DMS153 (cell line): ENCODE measurements around the gene FERMT1.
"Not testable (repeated sequence)": the region's sequence is repeated elsewhere in the genome, so short reads cannot be mapped to it uniquely, and the experiment has no call there.

Experiments used
- DNase-seq: peaks from one replicate; lab custom pipeline; 2025; lab: John Stamatoyannopoulos, UW

The FERMT1 gene

DNA sequence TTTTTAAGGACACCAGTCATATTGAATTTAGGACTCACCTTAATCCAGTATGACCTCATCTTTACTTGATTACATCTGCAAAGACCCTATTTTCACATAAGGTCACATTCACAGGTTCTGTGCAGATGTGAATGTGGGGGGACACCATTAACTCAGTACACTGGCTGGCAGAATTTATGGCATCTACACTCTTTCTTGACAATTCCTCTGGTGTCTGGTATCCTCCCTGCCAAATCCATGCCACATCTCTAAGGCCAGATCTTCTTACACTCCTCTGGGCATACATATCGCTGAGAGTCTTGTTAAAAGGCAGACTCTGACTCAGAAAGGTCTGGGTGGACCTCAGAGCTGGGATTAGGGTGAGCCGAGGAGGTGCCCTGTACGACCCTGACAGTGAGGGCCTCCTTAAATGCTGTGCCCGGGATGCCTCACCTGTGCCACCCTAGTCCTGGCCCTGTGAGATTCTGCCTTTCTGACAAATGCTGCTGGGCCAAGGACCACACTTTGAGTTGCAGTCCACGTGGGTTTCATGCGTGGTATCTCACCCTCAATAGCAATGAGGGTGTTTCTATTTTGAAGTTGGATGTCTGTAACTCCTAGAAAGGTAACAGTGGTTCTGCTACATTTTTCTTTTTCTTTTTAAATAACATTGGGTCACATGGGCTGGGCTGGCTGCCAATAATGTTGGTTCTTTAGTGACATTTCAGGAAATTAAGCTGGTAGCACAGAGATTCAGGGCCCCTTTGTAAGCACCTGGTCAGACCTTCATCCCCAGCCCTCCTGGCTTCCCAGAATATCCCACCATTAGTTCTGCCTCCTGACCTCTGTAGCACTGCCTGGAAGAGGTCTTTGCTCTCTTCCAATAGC, 51.8 kb downstream of the FERMT1 start:
- no peak for DNase-seq

DNA sequence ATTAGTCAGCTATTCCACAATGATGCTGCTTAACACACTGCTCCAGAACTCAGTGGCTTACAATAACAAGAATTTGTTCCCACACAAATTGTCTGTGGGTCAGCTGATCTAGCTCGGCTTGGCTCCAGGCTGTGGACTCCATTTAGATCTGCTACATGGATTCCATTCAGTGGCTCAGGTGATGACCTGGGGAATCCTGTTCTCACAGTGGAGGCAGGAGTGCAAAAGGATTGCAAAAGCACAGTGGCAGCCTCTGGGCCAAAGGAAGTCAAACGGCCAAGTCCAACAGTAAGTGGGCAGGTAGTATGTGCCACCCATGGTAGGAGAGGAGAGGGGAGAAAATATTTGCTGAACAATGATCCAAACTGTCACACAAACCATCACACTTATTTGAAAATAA, 53.2 kb downstream of the FERMT1 start:
- DNase-seq: no peak

DNA sequence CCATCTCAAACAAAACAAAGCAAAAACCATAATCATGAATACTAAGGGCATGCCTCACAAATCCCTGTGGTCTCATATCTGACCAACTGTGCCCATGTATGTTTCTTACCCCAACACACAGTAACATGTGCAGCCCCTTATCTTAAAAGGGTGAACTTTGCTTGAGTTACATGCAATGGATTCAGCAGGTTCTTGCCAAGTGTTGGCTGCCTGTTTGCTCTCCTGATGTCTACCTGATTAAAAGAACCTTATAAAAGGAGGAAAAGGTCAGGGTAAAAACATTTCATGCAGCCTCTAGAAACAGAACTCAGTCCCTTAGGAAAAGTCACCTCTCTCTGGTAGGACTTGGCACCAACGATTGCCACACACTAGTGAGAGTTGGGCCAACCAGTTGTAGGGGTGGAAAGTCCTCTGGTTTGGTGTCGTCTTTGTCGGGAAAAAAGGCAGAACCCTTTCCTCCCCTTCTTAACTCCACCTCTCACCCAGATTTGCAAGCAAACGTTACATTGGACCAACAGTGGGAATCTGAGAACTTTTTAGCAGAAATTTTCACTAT, 55.0 kb downstream of the FERMT1 start:
- DNase-seq: no peak

DNA sequence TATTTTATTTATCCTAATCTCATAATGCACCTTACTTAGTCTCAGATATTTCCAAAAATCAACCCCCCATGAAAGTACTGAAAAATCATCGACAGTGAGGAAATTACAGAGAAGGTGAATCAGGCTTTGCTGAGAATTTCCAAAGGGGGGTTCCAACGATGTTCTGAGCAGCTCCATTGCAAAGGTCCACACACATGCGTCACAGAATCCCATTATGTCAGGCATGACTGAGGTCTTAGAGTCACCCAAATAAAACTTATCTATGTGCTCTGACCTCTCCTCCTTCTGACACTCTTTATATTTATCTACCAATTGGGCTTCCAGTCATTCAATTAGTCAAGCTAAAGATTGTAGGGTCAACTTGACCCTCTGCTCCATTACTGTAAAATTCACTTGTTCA, 56.2 kb downstream of the FERMT1 start:
- no peak for DNase-seq

DNA sequence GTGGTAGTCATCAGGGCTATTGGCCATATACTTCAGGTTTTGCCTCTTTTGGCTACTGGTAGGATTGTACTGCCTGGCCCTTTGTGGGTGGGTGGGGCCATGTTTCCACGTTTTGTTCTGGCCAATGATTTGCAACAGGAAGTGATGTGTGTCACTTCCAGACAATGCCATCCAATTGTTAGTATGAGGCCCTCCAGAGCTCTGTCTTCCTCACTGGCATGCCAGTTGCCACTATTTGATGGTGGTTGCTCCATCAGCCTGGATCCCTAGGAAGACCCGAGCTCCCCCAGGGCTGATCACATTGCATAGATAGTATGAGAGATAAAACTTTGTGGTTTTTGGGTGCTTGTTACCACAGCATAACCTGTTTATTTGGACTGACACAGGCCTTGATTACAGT, 61.3 kb downstream of the FERMT1 start:
- no peak for DNase-seq

DNA sequence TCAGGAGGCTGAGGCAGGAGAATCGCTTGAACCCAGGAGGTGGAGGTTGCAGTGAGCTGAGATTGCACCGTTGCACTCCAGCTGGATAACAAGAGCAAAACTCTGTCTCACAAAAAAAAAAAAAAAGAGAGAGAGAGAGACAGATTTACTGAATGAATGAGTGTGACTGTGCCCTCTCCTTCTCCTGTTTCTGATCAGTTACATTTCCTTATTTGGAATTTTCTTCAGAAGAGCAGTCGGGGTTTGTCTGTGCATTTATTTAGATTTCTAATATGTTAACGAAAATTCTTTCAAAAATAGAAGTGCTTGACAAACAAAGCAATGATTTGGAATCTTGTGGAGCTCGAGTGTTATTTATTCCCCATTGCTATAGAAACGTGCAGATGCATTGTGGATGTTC, 62.6 kb downstream of the FERMT1 start:
- no peak for DNase-seq

DNA sequence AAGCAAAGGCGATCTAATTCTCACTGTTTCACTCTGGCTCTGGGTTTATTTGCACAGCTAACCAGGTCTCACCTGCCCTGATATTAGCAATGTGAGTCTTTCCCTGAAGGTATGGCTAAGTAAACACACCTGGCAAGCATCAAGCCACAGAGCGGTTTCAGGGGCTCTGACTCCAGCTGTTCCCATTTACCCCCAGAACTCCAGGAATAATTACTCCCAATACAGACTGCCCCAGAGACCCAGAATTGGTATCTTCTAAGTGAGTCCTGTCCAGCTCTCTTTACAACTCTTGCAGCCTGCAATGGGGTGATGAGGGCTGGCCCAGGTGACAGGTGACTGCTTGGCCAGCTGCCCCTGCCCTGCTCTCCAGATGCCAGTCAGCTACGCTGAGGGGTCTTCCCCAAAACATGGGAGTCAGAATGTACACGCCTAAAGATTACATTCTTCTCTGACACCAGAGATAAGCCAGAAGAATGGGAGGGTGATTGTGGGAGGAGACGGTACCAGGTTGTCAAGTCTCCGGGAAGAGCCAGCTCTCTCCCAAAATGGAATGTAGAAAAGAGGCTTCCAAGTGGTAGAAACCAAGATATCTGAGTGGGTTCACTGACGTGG, 64.0 kb downstream of the FERMT1 start:
- DNase-seq: peak; percentile 64

DNA sequence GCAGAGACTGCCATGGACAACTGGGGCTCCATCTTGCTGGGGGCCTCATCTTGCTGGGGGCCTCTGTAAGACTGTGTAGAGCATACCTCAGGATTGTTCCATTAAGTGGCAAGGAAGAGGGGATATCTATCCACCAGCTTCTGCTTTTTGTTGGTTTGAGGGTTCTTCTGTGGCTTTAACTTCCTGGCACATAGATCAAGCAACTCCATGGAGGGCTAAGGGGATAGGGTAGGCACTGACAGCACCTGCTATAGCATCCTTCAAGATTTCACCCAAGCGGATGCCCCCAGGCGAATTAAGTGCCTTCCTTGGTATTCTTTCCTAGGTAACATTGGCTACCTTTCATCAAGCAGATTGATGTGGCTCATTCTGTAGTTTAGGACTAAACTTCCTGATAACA, 65.1 kb downstream of the FERMT1 start:
- DNase-seq: no peak

DNA sequence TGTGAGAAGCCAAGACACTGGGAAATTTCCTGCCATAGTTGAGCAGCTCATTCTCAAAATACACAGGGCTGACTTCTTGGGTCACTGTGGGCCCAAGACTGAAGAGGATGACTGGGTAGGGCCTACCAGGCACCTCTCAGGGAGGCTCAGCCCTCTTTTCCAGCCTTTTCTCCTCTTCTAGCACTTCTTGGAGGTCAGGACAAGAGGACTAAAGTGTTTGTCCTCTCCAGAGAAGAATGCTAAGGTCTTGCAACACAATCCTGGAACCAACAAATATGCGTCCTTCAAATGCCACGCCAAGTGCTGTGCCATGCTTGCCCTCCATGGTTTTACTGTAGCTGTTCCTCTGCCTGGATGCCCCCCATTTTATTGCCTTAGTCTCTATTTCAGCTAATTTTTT, 65.7 kb downstream of the FERMT1 start:
- no peak for DNase-seq

DNA sequence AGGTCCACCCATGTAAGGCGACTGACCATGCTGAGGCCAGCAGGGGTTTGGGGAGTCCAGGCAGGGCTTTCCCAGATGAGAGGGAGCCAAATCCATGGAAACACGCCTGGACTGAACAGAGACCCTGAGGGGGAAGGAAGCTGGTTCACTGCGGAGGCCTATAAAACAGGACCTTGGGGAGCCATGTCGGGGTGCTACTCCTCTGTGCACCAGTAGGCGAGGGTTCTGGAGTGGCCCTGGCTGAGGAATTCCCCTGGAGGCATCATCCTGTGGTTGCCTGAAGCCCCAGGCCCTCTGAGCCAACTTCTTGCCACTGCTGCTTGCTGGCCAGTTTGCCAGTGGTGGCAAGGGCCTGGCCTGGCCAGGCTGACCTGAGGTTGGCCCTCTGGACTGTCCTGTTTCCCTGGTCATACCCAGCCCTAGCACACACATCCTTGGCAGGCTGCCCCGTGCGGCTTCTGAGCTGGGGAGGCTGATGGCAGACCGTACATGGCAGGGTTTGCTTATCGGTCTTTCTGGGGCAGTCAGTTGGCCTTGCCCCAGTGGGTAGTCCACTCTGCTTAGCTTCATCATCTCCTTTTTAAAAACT, 66.8 kb downstream of the FERMT1 start:
- DNase-seq: no peak

DNA sequence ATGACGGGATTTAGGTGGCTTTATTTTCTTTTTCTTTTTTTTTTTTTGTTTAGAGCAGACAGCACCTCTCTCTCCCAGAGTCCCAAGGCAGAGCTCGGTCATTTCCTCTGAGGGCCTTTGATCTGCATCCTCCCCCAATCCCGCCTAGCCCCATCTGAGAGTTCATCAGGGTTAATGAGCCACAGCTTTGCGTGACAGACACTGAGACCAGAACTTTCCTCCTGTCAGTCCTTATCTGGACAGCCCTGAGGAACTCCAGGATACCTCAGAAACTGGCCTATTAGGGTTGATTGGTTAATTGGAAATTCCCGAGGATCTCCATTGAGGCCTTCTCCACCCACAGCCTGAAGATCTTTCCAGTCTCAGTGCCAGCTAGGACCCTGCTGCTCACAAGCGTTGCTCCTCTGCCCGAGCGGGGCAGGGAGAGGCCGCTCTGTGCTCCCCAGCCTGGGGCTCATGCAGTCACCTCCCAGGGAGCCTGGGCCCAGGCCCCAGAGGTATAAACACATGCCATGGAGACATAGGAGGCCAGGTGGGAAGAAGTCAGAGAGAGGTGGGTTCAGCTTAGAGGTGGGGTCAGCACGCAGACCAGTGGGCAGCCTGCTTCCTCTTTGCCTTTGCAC, 67.6 kb downstream of the FERMT1 start:
- no peak for DNase-seq

DNA sequence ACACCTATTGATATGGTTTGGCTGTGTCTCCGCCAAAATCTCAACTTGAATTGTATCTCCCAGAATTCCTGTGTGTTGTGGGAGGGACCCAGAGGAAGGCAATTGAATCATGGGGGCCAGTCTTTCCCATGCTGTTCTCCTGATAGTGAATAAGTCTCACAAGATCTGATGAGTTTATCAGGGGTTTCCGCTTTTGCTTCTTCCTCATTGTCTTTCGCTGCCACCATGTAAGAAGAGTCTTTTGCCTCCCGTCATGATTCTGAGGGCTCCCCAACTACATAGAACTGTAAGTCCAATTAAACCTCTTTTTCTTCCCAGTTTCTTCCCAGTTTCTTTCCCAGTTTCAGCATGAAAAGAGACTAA, 68.2 kb downstream of the FERMT1 start:
- DNase-seq: not testable (repeated sequence)

DNA sequence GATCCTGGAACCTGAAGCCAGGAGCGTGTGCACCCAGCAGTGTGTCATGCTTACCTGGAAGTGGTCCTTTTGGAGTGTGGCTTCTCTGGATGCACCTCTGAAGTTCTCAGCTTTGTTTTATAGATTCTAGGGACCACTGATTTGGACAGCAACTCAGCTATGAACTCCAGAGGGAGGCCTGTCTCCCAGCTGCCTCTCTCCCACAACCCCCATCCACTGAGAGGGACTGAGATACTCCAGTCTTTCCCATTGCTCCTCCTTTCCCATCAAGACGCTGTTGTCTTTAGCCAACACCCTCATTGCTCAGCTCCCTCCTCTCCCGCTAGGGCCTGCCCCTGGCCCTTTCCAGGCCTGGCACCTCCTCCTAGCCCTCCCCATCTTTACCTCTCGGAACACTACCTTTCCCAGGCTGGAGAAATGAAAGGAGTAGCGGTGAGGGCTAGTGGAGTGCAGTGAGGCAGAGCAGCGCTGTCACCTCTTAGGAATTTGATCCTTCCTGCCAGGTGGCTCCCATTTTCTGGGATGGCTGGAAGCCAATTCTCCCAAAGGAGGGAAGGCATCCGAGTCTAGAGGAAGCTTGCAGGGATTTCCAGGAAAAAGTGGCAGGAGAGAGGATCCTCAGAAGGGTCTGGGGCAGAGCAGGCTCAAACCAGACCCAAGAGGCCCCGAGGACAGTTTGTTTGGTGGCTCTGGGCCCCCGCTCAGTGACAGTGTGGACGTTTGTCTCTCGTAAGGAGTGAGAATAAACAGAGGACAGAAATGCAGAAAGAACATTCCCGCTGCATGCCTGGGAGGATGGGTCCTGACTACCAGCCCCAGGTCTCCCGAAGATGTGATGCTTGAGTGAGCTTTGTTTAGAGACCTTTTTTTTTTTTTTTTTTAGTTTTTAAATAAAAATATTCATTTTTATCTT, 68.8 kb downstream of the FERMT1 start, which contains the start of gene LRRN4:
Gene LRRN4 (minus strand): TSS at position 285 of the 913 bp plus-strand sequence. CDS start 1,261 bp downstream, outside the sequence.
- peak; percentile 11 for DNase-seq

DNA sequence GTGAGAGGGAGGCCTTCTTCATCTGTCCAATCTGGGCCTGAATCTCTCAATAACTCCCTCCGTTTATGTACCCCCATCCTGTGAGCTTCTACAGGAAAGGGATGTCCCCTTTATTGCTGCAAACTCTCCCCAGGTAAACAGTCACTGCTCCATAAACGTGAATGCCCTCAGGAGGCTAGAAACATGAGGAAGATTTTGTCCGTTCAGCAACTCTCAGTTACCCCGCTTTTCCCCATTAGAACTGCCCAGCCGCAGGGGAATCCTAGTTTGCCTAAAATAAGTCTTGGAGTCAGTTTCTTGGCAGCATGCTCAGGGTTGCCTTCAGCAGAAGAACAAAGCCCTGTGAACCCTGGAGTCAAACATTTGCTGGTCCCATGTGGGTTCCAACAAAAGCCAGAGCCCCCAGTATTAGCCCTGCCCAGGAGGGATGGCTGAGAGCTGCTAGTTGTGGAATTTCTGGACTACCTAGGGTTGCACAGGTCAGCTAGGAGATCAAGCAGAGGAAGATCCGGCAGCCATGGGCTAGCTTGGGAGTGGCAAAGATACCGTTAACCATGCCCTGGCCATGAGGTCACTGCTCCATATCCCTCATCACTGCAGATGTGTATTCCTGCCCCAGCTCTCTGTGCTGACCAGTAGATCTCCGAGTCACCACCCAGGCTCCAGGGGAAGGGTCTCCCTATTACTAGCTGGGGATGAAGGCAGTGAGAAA, 69.6 kb downstream of the FERMT1 start:
- no peak for DNase-seq

DNA sequence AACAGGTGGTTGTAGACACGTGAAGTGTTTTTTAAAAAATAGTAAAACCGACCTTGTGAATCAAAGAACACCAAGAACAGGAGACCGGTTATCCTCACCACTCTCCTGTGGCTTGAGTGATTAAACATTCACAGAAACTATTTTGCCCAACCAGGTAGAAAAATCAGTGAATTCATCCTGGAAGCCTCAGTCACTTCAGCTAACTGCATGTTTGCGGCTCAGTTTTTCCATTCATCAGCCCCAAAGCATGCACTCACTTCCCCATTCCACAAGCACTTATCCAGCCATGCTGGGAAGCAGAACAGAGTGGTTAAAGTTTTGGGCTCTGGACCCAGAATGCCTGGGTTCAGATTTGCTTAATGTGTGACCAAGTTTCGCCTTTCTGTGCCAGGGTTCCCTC, 71.3 kb downstream of the FERMT1 start:
- no peak for DNase-seq

DNA sequence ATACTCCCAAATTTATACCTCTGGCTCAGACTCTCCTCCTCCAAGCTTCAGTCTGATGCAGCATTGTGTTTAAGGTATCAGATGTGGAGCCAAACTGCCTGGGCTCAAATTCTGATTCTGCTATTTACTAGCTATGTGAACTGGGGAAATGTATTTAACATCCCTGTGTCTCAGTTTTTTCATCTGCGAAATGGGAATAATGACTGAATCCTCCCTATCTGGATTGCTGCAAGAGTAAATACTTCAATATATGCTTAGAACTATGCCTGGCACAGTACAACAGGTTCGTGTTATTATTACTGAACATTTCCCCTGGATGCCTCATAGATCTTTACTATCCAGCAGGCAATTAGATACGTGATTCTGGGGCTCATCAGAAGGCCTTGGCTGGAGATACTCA, 74.4 kb downstream of the FERMT1 start:
- no peak for DNase-seq

DNA sequence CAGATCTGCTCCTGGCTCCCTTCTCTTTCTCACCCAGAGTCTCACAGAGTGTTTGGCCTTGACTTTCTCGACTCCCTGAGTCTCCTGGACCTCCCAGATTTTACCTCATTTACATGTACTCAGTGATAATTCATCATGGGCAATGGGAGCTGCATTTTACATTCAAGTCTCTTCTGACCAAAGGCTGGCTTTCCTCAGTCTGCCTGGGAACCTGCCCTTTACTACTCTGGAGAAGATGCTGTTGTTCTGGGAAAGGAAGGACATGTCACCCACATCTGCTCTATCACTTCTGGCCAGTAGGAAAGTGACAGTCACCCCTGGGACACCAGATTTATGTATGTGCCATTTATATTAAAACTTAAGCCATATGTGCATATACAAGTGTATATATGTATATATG, 76.4 kb downstream of the FERMT1 start:
- no peak for DNase-seq

DNA sequence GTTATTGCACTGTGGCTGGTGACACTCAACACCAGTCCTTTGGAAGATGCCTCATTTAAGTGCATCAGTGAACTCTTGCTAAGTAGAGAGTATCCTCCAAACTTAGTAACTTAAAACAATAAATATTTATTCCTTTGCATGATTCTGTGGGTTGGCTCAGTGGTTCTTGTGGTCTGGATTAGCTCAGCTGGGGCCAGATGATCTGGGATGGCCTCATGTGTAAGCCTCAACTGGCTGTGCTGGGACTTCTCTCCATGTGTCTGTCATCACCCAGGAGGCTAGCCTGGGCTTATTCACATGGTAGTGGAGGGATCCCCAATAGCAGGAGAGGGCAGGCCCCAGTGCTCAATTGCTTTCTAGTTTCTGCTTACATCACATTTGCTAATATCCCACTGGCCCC, 77.3 kb downstream of the FERMT1 start:
- no peak for DNase-seq

DNA sequence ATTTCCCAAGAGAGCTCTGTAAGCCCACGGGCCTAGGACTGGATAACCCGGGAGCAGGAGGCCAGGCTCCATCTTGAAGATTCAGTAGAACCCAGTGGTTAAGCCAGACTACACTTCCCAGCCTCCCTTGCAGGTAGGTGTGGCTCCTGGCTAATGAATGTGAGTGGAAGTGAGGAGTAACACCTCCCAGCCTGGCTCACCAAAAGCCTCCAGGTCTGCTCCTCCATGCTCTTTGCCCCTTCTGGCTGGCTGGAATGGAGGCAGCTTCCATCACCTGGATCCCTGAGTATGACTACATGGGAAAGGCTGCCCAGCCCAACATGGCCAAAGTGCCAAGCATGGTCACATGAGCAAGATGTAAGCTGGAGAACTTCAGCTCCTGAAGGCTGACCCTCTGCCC, 78.7 kb downstream of the FERMT1 start:
- no peak for DNase-seq

DNA sequence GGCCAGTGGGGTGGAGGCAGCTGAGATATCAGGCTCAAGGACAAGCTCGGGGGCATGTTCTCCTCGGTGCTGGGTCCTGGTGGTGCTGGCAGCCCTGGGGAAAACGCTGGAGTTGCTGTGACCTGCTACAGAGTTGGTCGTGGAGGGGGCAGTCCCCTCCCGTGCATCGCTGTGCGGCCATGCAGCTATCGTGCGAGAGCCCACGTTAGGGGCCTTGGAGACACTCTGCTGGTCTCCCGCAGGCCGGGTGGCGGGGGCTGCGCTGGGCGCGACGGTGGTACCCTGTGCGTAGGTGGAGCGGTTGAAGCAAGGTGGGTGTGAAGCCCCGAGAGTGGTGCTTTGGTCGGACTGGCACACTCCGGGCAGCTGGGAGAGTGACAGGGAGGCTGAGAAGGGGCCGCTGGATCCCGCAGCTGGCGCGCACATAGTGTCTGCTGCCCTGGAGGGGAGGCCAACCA, 81.0 kb downstream of the FERMT1 start:
- DNase-seq: no peak
